COLO668 (cell line): ENCODE data around the gene SLC9A2.

Source experiments
- DNase-seq: peaks from one replicate; lab custom pipeline; 2025; ENCODE audit not compliant: unreplicated experiment; lab: John Stamatoyannopoulos, UW

SLC9A2 gene

GRCh38 chr2:102618452-102619413 lies 620 bp upstream of the SLC9A2 start:
- DNase-seq, result peak; percentile 54

- peak; percentile 54 for DNase-seq
These were observed 979 bp downstream of the SLC9A2 start for GRCh38 chr2:102620332-102620731.

- DNase-seq, result no peak
These were observed 2.3 kb downstream of the SLC9A2 start for GRCh38 chr2:102621630-102622029.

GRCh38 chr2:102622646-102623045 lies 3.3 kb downstream of the SLC9A2 start:
- DNase-seq, result no peak

GRCh38 chr2:102630458-102630857 lies 11.1 kb downstream of the SLC9A2 start:
- no peak for DNase-seq

- no peak for DNase-seq
These were observed 13.2 kb downstream of the SLC9A2 start for GRCh38 chr2:102632380-102633175.

- no peak for DNase-seq
These were observed 15.5 kb downstream of the SLC9A2 start for GRCh38 chr2:102634831-102635241.

- no peak for DNase-seq
These were observed 16.0 kb downstream of the SLC9A2 start for GRCh38 chr2:102635317-102635716.

GRCh38 chr2:102636283-102636907 lies 17.0 kb downstream of the SLC9A2 start:
- DNase-seq, result no peak

GRCh38 chr2:102637358-102637757 lies 18.0 kb downstream of the SLC9A2 start:
- no peak for DNase-seq

- DNase-seq, result no peak
These were observed 20.1 kb downstream of the SLC9A2 start for GRCh38 chr2:102639429-102639828.

GRCh38 chr2:102652126-102652525 lies 32.8 kb downstream of the SLC9A2 start:
- no peak for DNase-seq

- DNase-seq, result no peak
These were observed 38.4 kb downstream of the SLC9A2 start for GRCh38 chr2:102657770-102658169.

- no peak for DNase-seq
These were observed 40.7 kb downstream of the SLC9A2 start for GRCh38 chr2:102660070-102660469.

- no peak for DNase-seq
These were observed 41.2 kb downstream of the SLC9A2 start for GRCh38 chr2:102660574-102660973.

- DNase-seq, result no peak
These were observed 42.5 kb downstream of the SLC9A2 start for GRCh38 chr2:102661846-102662245.

GRCh38 chr2:102662833-102663232 lies 43.5 kb downstream of the SLC9A2 start:
- no peak for DNase-seq

GRCh38 chr2:102663381-102663780 lies 44.0 kb downstream of the SLC9A2 start:
- no peak for DNase-seq

- no peak for DNase-seq
These were observed 45.1 kb downstream of the SLC9A2 start for GRCh38 chr2:102664471-102664909.

- DNase-seq, result no peak
These were observed 47.7 kb downstream of the SLC9A2 start for GRCh38 chr2:102667072-102667471.

- no peak for DNase-seq
These were observed 48.8 kb downstream of the SLC9A2 start for GRCh38 chr2:102668171-102668570.
